GM12891 (cell line): ENCODE measurements around the gene ABCB8.

Source experiments
- POLR2A ChIP-seq: IDR thresholded peaks from 2 replicates; pipeline ENCODE4 v1.6.1; 2011; ENCODE audit warnings: low read depth, low read length, control low read depth
- POLR2AphosphoS5 ChIP-seq: IDR thresholded peaks from 2 replicates; pipeline ENCODE4 v1.6.1; 2011; ENCODE audit warnings: low read depth, low read length, control low read depth
- POU2F2 ChIP-seq: IDR thresholded peaks from 2 replicates; pipeline ENCODE4 v1.6.1; 2011; ENCODE audit warnings: low read depth, mild to moderate bottlenecking, control low read depth, low read length, moderate library complexity
- TAF1 ChIP-seq: IDR thresholded peaks from 2 replicates; pipeline ENCODE4 v1.6.1; 2011; ENCODE audit warnings: low read depth, low read length, control low read depth

DNA sequence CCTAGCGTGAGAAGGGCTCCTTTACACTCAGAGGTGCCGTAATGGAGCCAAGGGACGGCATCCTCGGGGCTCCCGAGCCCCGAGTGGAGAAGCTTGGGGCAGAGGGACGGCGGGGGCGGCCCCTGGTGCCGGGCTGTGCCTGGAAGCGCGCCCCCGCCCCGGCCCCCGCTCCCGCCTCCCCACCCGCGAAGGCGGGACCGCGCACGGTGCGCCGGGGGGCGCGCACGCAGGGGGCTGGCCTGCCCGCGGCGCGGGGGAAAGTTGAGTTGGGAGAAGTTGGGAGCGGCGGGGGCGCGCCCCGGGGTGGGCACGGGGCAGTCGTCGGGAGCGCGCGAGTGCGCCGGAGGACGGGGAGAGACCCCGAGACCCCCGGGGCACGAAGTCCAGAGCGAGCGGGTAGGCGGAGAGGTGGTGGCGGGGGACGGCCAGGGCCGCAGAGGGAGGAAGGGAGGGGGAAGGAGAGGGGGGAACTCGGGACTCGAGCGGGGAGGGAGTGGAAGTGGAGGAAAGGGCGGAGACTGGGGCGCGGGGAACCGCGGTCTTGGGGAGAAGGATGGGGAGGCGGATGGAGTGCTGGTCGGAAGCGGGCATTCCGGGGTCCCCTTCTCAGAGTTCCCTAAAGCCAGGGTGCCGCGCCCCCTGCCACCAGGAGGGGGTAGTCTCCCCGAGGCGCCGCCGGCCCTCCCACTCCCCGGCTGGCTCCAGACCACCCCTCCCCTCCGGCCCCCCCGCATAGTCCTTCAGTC, 31.3 kb downstream of the ABCB8 start, which contains the start of gene SLC4A2:
- no peak for TF ChIP-seq POLR2A
- no peak for TF ChIP-seq POLR2AphosphoS5
- TF ChIP-seq TAF1: no peak
- TF ChIP-seq POU2F2: no peak
